ENCODE measurements around the gene HNRNPA3. TPM values are rescaled to one million over a fixed set of nuclear protein-coding genes. Genes with fewer than 3 reads are reported as not detected.
"Not testable (repeated sequence)": the region's sequence is repeated elsewhere in the genome, so short reads cannot be mapped to it uniquely, and the experiment has no call there.

Gene HNRNPA3
- total and polyA plus RNA-seq, 2 experiments from 2014 or later = 15.0 to 51.0 TPM

GRCh38 chr2:177264209-177264692 is 51.7 kb downstream of the HNRNPA3 start:
- 1% methylated on average over 18 to 44 of the region's 61 CpGs for WGBS, 2 experiments (ENCODE audit: low coverage in 1 of 2, low lambda C conversion rate in 2 of 2, missing lambda C conversion rate in 2 of 2)

DNA sequence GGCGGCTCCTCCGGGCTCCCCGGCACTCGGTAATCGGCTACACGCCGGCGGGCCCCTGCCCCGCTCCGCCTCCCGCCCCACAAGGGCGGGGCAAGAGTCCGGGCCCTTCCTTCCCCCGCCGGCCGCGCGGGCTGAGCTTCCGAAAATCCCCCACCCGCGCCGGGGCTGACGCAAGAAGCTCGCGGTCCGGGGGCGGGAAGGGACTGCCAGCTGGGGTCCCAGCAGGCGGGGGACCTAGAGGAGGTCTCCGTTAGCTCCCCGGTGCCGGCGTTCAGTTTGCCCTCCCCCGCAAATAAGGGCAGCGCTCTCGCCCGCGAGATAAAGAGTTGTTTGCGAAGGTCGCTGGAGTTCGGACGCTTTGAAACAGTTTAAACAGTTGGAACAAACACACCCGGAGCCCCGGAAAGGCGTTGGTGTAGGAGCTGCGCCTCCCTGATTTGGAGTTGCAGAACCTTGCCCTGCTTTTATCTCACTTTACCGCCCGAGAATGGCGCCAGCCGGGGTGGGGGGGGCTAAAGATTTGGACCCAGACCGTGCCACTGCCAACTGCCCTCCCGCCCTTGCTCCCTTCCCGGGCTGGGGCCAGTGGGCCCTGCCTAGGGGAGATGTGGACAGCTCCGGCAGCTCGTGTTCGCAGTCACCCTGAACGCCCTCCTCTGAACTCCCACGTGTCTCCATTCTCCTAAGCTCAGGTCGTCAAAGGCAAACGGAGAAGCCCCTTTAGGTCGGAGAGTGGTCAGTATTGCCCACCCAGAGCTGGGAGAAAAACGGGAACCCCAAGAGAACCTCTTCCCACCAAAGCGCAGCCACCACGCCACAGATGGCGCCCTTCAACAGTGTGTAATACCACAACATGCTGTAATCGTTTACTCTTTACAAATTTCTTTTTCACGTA is 52.3 kb downstream of the HNRNPA3 start, which contains the start of gene NFE2L2:
NFE2L2 (minus strand) TSS at position 35 of the 895 bp plus-strand sequence. CDS start 151 bp downstream, outside the sequence.
- peaks cover 34% of the 10 kb centered on the region for H3K79me2 ChIP-seq (ENCODE audit: insufficient read depth)
- no peaks in the 10 kb centered on the region; the same call in 1 of the 2 replicates for H4K20me1 ChIP-seq (ENCODE audit: insufficient read depth)
- H3K9ac ChIP-seq = peak within 1 kb of the TSS; percentile 97
- 1% methylated on average over 44 to 64 of the region's 66 CpGs for WGBS, 2 experiments (ENCODE audit: low coverage in 1 of 2, low lambda C conversion rate in 2 of 2, missing lambda C conversion rate in 2 of 2)
- TF ChIP-seq EZH2phosphoT487 (IDR thresholded peaks at IDR 0.05; ENCODE audit: insufficient read depth, low read depth) (no peak), EZH2 (IDR thresholded peaks at IDR 0.05; ENCODE audit: insufficient read depth, poor library complexity, severe bottlenecking) (no peak)
- no peaks in the 10 kb centered on the region for H3K9me3 ChIP-seq (ENCODE audit: low read depth)
- H3K4me2 ChIP-seq (ENCODE audit: unreplicated experiment) = peak within 1 kb of the TSS; percentile 88
- peaks cover 35% of the 10 kb centered on the region for H3K4me1 ChIP-seq (ENCODE audit: insufficient read depth)
- in situ Hi-C loops (cut with MboI) = no loop called here
- DNase-seq = peak; percentile 96
- H3F3A ChIP-seq (ENCODE audit: insufficient read depth) = peaks cover 41% of the 10 kb centered on the region
- H3K9me2 ChIP-seq (ENCODE audit: insufficient read depth) = no peaks in the 10 kb centered on the region
- H3K4me3 ChIP-seq = peak within 1 kb of the TSS; percentile 94
- H3K27ac ChIP-seq = peak within 1 kb of the TSS; percentile 99
- H3K36me3 ChIP-seq (ENCODE audit: low read depth) = no peaks in the 10 kb centered on the region
- peak within 1 kb of the TSS; percentile 86 for H2AFZ ChIP-seq
- no peaks in the 10 kb centered on the region for H3K27me3 ChIP-seq (replicated peaks; ENCODE audit: insufficient read depth)

More at GRCh38 chr2:177264209-177264692, 51.7 kb downstream of the HNRNPA3 start:
- H3K27ac ChIP-seq = peak overlapping the region; percentile 99
- peaks cover 38% of the 10 kb centered on the region for H3K4me1 ChIP-seq (ENCODE audit: insufficient read depth)
- H2AFZ ChIP-seq = peak overlapping the region; percentile 25; the same call in 1 of the 2 replicates
- TF ChIP-seq EZH2phosphoT487 (IDR thresholded peaks at IDR 0.05; ENCODE audit: insufficient read depth, low read depth) (no peak), EZH2 (IDR thresholded peaks at IDR 0.05; ENCODE audit: insufficient read depth, poor library complexity, severe bottlenecking) (no peak)
- H3K9me3 ChIP-seq (ENCODE audit: low read depth) = no peaks in the 10 kb centered on the region
- no peaks in the 10 kb centered on the region for H3K9me2 ChIP-seq (ENCODE audit: insufficient read depth)
- peaks cover 41% of the 10 kb centered on the region for H3F3A ChIP-seq (ENCODE audit: insufficient read depth)
- peak; percentile 78 for DNase-seq
- no peaks in the 10 kb centered on the region; the same call in 1 of the 2 replicates for H4K20me1 ChIP-seq (ENCODE audit: insufficient read depth)
- peak overlapping the region; percentile 88 for H3K4me2 ChIP-seq (ENCODE audit: unreplicated experiment)
- peak overlapping the region; percentile 97 for H3K9ac ChIP-seq
- in situ Hi-C loops (cut with MboI) = no loop called here
- H3K4me3 ChIP-seq = peak overlapping the region; percentile 94
- H3K36me3 ChIP-seq (ENCODE audit: low read depth) = no peaks in the 10 kb centered on the region
- peaks cover 41% of the 10 kb centered on the region for H3K79me2 ChIP-seq (ENCODE audit: insufficient read depth)
- no peaks in the 10 kb centered on the region for H3K27me3 ChIP-seq (replicated peaks; ENCODE audit: insufficient read depth)

DNA sequence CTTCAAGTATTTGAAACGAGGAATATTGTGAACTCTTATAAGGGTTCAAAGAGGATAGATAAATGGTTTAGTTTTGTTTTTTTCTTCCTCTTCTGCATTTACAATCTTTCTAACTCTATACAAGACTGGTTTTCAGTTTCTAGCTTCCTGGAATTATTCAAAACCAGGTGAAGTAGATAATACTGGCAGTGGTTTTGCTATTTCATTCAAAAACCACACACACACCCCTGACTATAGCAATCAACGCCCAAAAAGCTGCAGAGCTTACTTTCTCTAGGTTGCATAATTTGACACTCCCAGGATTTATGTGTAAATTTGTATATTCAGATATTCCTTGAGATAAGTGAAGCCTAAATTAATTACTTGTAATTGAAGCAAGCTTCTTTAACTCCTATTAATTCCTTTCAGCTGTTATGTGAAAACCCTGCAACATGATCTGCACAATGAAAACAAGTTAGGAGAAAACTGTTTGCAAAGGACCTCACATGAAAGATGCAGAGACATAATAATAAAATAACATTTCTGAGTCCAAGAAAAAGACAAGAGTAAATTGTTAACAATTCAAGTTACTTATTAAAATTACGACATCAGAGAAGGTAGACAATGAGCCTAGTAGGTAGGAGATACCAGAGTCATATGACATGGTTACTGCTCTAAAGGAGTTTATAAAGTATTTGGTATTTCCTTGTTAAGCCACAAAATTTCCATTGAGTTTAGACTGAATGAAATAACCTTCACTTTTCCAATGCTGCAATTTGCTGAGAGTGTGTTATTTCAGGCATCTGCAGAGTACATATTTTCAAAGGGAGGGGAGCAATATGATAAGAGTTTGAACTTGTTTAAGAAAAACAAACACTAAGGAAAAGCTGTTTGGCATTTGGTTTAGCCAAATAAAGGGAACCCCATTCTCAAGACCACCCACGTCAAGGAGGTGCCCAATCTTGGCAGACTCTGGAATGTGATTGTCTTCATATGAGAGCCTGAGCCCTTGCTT is 53.5 kb downstream of the HNRNPA3 start:
- Histone ChIP-seq H3K4me2 (ENCODE audit: unreplicated experiment) (peak overlapping the region; percentile 88), H3K9ac (peak overlapping the region; percentile 97), H3K9me3 (ENCODE audit: low read depth) (no peaks in the 10 kb centered on the region), H3K4me3 (peak overlapping the region; percentile 94), H3K27me3 (replicated peaks; ENCODE audit: insufficient read depth) (no peaks in the 10 kb centered on the region), H3K79me2 (ENCODE audit: insufficient read depth) (peaks cover 22% of the 10 kb centered on the region), H3K27ac (peak overlapping the region; percentile 99), H3K4me1 (ENCODE audit: insufficient read depth) (peaks cover 25% of the 10 kb centered on the region), H2AFZ (peak overlapping the region; percentile 86), H3F3A (ENCODE audit: insufficient read depth) (peaks cover 40% of the 10 kb centered on the region), H4K20me1 (ENCODE audit: insufficient read depth) (no peaks in the 10 kb centered on the region; the same call in 1 of the 2 replicates), H3K36me3 (ENCODE audit: low read depth) (no peaks in the 10 kb centered on the region), H3K9me2 (ENCODE audit: insufficient read depth) (no peaks in the 10 kb centered on the region)
- in situ Hi-C loops (cut with MboI) = no loop called here
- WGBS, 2 experiments (ENCODE audit: low coverage in 1 of 2, low lambda C conversion rate in 2 of 2, missing lambda C conversion rate in 2 of 2) = 29% methylated on average over 4 of the region's 4 CpGs
- DNase-seq = peak; percentile 42
- TF ChIP-seq EZH2 (IDR thresholded peaks at IDR 0.05; ENCODE audit: insufficient read depth, poor library complexity, severe bottlenecking) (no peak), EZH2phosphoT487 (IDR thresholded peaks at IDR 0.05; ENCODE audit: insufficient read depth, low read depth) (no peak)

DNA sequence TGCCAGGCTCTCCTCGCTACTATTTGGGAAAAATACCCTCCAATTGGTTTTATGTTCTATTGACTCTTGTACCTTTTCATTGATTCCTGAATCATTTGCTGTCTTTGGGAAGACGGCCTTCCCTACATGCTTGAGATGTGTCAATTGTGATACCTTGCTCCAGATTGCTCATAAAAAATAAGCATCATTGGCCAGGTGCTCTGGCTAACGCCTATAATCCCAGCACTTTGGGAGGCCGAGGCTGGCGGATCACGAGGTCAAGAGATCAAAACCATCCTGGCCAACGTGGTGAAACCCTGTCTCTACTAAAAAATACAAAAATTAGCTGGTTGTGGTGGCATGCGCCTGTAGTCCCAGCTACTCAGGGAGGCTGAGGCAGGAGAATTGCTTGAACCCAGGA is 54.4 kb downstream of the HNRNPA3 start:
- H3K79me2 ChIP-seq (ENCODE audit: insufficient read depth) = peaks cover 14% of the 10 kb centered on the region
- H3K9me3 ChIP-seq (ENCODE audit: low read depth); H3K9ac ChIP-seq; H3K27ac ChIP-seq; in situ Hi-C loops (cut with MboI); H3K27me3 ChIP-seq (replicated peaks; ENCODE audit: insufficient read depth); H3K4me2 ChIP-seq (ENCODE audit: unreplicated experiment); H3K9me2 ChIP-seq (ENCODE audit: insufficient read depth); DNase-seq; H3K4me3 ChIP-seq; H2AFZ ChIP-seq; H3K36me3 ChIP-seq (ENCODE audit: low read depth); H4K20me1 ChIP-seq (ENCODE audit: insufficient read depth): not testable (repeated sequence)
- WGBS, 2 experiments (ENCODE audit: low coverage in 1 of 2, low lambda C conversion rate in 2 of 2, missing lambda C conversion rate in 2 of 2) = 90 to 92% methylated on average over 8 of the region's 8 CpGs
- peaks cover 17% of the 10 kb centered on the region for H3K4me1 ChIP-seq (ENCODE audit: insufficient read depth)
- H3F3A ChIP-seq (ENCODE audit: insufficient read depth) = peaks cover 32% of the 10 kb centered on the region

Measured in GM23248 (cell line).